ENCODE results near the gene ZNF732.

GRCh38 chr4:337932-338758, 32.9 kb upstream of the ZNF732 start:
- no peak for TF ChIP-seq CTCF (IDR thresholded peaks at IDR 0.05; ENCODE audit: insufficient read depth, low read length)
- no peak for TF ChIP-seq REST (IDR thresholded peaks at IDR 0.05; ENCODE audit: insufficient replicate concordance, low read depth)
- TF ChIP-seq GABPA (IDR thresholded peaks at IDR 0.05; ENCODE audit: low read depth), result no peak
- TF ChIP-seq POLR2AphosphoS5 (IDR thresholded peaks at IDR 0.05; ENCODE audit: low read depth), result peak; percentile 65; the same call in 1 of the 2 replicates
